ENCODE measurements around the gene AKAP14.
"Not testable (repeated sequence)": the region's sequence is repeated elsewhere in the genome, so short reads cannot be mapped to it uniquely, and the experiment has no call there.

AKAP14 gene

GRCh38 chrX:119895843-119896326 is at the start of gene AKAP14:
TSS of gene AKAP14 (plus strand) at chrX:119895893. CDS start at chrX:119903224, 7,331 bp downstream.
- in situ Hi-C loops (cut with MboI; ENCODE audit: low sequenced_read_pairs) = no loop called here

- in situ Hi-C loops (cut with MboI; ENCODE audit: low sequenced_read_pairs) = no loop called here
Observed at GRCh38 chrX:119852382-119853353, 43.0 kb upstream of the AKAP14 start, which contains the start of gene UPF3B. TSS of gene UPF3B (minus strand) at chrX:119852963. CDS start at chrX:119852928, 35 bp downstream.

DNA sequence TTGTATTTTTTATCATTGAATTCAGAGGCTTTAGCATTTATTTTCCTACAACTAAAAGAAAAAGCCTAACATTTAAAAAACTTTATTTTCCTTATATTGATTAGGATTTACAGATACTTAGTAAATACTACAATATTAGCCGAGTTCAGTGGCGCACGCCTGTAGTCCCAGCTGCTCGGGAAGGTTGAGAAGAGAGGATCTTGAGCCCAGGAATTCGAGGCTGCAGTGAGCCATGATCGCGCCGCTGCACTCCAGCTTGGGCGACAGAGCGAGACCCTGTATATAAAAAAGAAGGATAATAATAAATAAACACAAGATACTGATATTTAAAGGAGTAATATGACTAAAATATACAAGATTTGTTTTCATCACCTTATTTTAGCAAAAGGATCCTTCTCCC is 42.2 kb upstream of the AKAP14 start:
- in situ Hi-C loops (cut with MboI; ENCODE audit: low sequenced_read_pairs) = no loop called here

GRCh38 chrX:119870626-119871131 is 25.0 kb upstream of the AKAP14 start:
- in situ Hi-C loops (cut with MboI; ENCODE audit: low sequenced_read_pairs) = no loop called here

DNA sequence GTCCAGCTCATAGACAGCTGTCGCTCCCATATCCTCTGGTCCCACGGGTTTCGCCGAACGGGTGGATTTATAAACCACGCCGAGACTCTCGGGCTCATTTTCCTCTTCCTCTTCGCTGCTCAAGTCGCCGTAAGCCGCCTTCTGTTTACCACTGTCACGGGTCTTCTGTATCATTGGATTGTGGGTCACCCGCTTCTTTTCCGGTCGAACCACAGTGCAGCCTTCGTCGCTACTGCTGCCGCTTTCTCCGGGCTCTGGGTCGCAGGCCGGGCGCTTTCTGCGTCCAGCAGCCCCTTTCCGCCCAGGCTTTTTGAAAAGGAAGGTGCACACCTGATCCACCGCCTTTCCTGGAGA is 24.5 kb upstream of the AKAP14 start:
- in situ Hi-C loops (cut with MboI; ENCODE audit: low sequenced_read_pairs) = no loop called here

DNA sequence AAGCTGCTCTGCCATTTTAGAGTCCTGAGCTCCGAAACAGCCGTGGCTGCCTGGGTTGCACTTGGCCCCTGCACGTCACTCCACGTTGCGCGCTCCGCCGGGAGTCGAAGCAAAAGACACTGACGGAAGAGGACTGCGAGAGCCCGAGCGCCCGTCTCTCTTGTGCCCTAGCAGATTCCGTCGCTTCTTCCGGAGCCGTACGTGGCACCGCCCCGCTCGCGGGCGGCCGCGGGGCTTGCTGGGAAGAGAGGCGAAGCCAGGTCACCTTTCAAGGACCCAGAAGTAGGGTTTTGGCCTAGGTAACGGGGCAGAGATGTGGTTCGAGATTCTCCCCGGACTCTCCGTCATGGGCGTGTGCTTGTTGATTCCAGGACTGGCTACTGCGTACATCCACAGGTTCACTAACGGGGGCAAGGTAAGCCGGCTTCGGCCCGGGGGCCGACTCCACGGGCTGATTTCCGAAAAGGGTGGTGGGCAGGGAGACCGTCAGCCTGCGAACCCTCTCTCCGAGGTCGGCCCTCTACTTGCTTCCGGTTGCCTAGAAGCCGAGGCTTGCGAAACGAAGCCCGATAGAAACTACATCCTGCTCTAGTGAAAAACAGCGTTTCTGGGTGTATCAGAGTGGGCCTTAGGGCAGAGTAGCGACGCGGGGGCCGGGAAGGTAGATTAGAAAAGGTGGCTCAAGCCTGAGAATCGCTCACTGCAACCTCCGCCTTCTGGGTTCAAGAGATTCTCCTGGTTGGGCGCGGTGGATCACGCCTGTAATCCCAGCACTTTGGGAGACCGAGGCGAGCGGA is 23.9 kb upstream of the AKAP14 start, which contains the start of the genes NDUFA1 and RNF113A:
Gene NDUFA1 (plus strand): TSS at position 234 of the 797 bp plus-strand sequence. CDS start 80 bp downstream, at position 314.
Gene RNF113A (minus strand): TSS at position 135 of the 797 bp plus-strand sequence. CDS start 120 bp downstream, at position 15.
- in situ Hi-C loops (cut with MboI; ENCODE audit: low sequenced_read_pairs) = no loop called here

- in situ Hi-C loops (cut with MboI; ENCODE audit: low sequenced_read_pairs) = no loop called here
Observed at GRCh38 chrX:119878740-119879139, 17.0 kb upstream of the AKAP14 start.

DNA sequence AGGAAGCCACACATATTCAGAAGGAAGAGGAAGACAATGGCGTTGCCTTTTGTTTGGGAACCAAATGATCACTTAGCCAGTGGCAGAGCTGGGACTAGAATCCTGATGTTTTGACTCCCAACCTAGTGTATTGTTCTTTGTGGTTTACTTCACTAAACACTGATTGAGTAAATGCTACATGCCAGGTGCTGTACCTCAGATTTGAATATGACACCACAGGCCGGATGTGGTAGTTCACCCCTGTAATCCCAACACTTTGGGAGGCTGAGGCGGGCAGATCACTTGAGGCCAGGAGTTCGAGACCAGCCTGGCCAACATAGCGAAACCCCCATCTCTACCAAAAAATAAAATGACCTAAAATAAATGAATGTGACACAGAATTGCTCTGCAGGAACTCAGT is 15.6 kb upstream of the AKAP14 start:
- in situ Hi-C loops (cut with MboI; ENCODE audit: low sequenced_read_pairs) = no loop called here

DNA sequence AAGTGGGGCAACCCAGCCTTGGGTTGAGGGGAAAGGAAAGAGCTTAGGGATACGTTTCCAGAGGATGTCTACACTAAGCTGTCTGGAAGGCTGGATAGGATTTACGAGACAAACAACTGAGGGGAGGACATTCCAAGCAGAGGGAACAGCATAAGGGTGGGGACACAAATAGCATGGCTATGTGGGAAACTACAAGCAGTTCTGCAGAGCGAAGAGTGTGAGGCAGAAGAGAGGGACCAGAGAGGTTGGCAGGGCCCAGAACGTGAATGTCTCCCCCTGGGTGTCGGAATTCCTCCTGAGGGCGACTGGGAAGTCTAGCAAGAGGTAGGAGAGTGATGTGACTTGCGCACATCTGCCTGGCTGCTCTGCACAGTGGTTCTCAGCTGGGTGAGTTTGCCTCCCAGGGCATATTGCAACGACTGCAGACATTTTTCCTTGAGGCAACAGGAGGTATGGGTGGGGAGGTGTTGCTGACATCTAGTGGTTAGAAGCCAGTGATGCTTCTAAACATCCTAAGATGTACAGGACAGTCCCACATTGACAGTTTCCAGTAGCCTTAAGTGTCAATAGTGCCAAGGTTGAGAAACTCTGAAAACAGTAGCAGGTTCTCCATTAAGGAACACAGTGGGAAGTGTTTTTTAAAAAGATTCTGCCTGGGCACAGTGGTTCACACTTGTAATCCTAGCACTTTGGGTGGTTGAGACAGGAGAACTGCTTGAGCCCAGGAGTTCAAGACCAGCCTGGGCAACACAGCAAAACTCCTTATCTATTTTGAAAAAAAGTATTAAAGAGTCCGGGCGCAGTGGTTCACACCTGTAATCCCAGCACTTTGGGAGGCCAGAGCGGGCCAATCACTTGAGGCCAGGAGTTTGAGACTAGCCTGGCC is 14.9 kb upstream of the AKAP14 start:
- in situ Hi-C loops (cut with MboI; ENCODE audit: low sequenced_read_pairs) = no loop called here

GRCh38 chrX:119885554-119886428 is 9.9 kb upstream of the AKAP14 start:
- in situ Hi-C loops (cut with MboI; ENCODE audit: low sequenced_read_pairs) = no loop called here

- in situ Hi-C loops (cut with MboI; ENCODE audit: low sequenced_read_pairs) = no loop called here
Observed at GRCh38 chrX:119887721-119888425, 7.8 kb upstream of the AKAP14 start.

GRCh38 chrX:119890626-119891025 is 5.1 kb upstream of the AKAP14 start:
- in situ Hi-C loops (cut with MboI; ENCODE audit: low sequenced_read_pairs) = not testable (repeated sequence)

DNA sequence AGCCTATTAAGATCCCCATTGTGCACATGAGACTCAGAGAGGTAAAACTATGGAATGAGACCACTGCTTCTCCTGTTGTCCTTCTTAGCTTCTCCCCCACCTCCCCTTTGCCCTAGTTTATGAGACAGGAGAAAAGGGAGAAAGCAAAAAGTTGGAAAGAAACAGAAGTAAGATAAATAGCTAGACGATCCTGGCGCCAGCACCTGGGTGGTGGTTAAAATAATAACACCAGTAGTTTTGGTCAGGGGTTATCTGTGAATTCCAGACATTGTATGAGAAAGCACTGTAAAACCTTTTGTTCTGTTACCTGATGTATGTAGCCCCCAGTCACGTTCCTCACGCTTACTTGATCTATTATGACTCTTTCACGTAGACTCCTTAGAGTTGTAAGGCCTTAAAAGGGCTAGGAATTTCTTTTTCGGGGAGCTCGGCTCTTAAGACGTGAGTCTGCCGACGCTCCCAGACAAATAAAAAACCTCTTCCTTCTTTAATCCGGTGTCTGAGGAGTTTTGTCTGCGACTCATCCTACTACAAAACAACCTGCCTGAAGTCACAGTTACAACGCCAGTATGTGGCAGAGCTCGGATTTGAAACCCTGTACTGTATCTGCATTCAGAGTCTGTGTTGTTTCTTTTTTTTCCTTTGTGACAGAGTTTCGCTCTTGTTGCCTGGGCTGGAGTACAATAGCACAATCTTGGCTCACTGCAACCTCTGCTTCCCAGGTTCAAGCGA is 3.6 kb upstream of the AKAP14 start:
- in situ Hi-C loops (cut with MboI; ENCODE audit: low sequenced_read_pairs) = not testable (repeated sequence)

- in situ Hi-C loops (cut with MboI; ENCODE audit: low sequenced_read_pairs) = no loop called here
Observed at GRCh38 chrX:119899125-119899524, 3.4 kb downstream of the AKAP14 start.

DNA sequence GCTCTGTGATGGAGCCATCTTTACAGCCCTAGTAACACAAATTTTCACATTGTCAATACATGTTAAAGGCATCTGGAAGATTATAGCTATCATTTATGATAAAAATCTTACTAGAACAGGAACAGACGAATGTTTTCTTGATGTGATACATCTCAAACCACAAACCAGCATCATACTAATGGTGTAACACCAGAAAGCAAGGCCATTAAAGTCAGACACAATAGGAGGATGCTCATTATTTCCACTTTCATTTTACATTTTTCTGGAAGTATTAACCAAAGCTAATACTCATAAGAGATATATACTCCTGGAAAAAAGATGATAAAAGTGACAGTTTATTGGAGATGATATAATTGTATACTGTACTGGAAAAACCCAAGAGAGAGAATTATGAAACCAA is 5.3 kb downstream of the AKAP14 start:
- in situ Hi-C loops (cut with MboI; ENCODE audit: low sequenced_read_pairs) = no loop called here

DNA sequence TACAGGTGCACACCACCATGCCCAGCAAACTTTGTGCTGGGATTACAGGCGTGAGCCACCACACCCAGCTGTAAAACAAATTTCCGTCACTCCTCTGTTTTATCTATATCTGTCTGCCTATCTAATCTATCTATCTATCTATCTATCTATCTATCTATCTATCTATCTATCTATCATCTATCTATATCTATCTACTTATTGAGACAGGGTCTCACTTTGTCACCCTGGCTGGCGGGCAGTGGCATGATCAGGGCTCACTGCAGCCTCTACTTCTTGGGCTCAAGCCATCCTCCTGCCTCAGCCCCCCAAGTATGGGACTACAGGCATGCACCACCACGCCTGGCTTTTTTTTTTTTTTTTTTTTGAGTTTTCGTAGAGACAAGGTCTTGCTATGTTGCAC is 20.6 kb downstream of the AKAP14 start:
- in situ Hi-C loops (cut with MboI; ENCODE audit: low sequenced_read_pairs) = no loop called here

DNA sequence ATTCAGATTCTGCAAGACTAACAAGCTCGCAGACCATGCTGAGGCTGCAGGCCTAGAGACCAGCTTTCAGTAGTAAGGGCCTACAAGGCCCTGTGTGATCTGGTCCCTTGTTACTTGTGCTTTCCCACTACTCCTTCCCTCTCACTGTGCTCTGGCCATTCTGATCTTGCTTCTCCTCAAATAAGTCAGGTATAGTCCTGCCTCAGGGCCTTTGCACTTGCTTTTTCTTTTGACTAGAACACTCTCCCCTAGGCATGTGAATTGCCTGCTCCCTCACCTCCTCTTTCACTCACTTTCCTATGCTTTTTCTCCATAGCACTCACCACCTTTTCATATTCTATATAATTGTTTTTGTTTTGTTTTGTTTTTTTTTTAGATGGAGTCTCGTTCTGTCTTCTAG is 22.2 kb downstream of the AKAP14 start:
- in situ Hi-C loops (cut with MboI; ENCODE audit: low sequenced_read_pairs) = no loop called here
